Stomach (tissue), 4 donors: ENCODE data around the gene AP5S1.

Source experiments
- CTCF ChIP-seq, 7 experiments: fragments of 450-650 bp in 4 of 7; fragments of 200-600 bp in 3 of 7; sonication (generic) in 3 of 7; IDR thresholded peaks; one replicate each; pipeline ENCODE4 v1.5.1; 2016 to 2019; ENCODE audit warnings: antibody characterized with exemption in 7 of 7, control low read depth in 2 of 7, mild to moderate bottlenecking in 1 of 7
- EP300 ChIP-seq: sonication (generic); formaldehyde crosslinking; IDR thresholded peaks from one replicate; pipeline ENCODE4 v1.6.1; 2017; ENCODE audit warnings: antibody characterized with exemption

- TF ChIP-seq EP300 (no peak), CTCF (IDR thresholded peaks at IDR 0.05) (no peak)
Measured at GRCh38 chr20:3794701-3795420, 25.5 kb upstream of the AP5S1 start.
